GM20431 (cell line): Measurements from ENCODE around the gene LRMDA.

Experiments used
- in situ Hi-C: fragments of 300-500 bp; cut with MseI, MboI; formaldehyde crosslinking; loops from one replicate; pipeline ENCODE4 v1.15.0; 2020; ENCODE audit warnings: low sequenced_read_pairs; ENCODE audit not compliant: unreplicated experiment

LRMDA gene

DNA sequence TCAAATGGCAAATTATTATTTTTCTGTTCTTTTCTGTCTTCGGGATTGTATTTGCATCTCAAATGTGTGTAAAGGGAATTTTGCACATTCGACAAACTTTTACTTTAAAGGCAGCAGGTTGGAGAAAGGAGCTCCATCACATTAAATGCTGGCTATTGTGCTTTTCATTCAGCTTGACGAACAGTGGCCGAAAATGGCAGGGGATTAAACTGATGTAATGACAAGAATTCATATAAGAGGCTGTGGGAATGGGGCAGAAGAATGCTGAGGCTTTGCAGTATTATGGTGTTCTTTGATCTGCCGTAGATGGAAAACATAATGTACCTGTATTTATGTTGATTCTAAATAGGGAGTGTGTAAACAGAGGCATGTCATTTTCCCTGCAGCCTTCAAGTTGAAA lies 376.0 kb downstream of the LRMDA start:
- in situ Hi-C loops, result no loop called here

DNA sequence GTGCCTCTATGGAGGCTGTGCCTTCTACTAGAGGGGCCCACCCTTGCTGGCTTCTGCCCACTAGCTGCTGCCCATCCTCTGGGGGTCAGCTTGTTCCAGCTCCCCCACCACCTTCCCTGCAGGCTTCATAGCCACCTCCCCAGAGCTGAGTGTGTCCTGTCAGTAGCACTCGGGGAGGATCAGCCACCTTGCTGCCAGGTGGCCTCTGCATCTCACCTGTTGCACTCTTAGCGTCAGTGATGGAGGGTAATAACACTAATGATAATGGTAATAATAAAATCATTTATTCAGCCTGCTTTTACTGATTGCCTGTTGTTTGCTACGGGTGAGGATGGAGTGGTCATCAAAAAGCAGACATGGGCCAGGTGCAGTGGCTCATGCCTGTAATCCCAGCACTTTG lies 377.6 kb downstream of the LRMDA start:
- in situ Hi-C loops, result no loop called here

DNA sequence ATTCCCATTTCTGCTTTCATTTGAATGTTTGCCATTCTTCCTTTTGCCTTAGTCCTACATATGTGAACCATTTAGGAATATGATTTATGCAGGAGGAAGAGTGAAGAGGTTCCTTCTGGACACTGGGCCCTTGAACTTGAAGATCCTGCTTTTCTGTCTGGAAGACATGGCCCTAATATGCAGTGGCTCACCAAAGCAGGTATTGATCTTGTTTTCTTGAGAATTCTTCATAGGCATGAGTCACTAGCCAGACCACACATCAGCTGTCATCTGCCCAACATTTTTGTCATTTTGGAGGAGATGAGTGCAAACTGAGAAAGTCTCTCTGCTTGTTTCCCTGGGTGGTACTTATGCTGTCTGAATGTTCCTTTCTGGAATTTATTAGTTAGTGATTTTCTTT lies 382.6 kb downstream of the LRMDA start:
- in situ Hi-C loops, result no loop called here

DNA sequence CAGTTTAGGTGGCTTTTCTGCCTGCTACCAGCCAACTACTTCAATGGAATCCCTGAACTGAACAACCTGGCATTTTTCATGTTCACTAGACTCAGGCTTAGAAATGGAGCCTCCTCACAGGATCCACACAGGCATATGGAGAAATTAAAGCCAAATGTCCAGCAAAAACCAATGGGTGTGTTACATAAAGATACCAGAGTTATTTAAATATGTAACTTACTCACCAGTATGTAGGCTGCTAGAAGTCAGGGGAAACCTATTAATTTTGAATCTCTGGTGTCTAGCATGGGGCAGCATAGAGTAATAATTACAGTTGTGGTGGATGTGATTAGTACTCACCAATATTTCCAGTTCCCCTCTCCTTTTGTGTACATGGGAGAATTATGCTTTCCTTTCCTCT lies 383.6 kb downstream of the LRMDA start:
- in situ Hi-C loops, result no loop called here

DNA sequence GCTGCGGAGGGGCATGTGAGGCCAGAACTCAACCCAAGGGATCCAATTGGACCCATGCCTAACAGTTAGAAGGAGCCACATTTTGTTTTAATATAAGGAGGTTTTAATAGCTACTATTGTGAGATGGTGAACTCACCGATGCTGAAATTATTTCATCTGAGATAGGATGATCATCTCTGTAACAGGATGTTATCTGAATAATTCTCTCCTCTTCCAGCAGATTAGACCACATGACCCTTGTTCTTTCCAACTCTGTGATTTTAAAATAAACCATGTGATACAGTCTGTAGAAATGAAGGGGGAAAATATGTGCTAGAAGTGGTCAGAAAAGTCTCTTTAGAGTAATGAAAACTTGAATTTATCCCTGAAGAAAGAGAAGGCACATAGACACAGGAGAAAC lies 385.8 kb downstream of the LRMDA start:
- in situ Hi-C loops, result no loop called here

DNA sequence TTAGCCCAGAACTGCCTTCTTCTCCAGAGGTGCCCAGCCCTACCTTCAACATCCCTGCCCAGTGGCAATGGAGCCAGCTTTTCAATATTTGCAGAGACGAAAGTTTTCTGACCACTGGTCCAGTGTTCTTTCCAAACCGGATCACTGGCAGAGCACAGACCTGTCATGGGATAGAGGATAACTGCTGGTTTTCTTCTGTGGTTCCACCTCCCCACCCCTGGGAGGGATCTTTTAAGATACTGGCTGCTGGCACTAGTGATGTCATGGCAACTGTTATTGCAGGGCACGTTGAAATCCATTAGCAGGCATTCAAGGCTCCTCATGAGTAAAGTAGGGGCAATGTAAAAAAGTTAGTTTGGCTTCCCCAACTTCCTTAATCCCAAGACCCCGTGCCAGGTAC lies 387.1 kb downstream of the LRMDA start:
- in situ Hi-C loops, result no loop called here

DNA sequence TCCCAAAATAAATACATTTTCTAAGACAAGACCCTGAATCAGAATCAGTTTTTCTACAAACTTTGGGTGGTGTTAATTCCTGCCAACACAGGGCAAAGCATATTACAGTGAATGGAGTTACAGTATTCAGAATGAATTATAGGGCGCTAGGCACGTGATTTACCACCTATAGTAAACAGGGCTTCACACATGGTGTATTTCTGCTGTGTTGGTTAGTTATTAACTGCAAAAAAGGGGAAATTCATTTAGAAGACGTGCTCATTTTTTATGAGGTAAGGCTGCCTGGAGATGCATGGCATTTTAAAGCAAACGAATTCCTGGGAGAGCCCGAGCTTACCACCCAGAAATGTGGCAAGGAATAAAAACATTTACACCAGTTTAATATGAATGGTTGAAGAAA lies 393.8 kb downstream of the LRMDA start:
- in situ Hi-C loops, result no loop called here

DNA sequence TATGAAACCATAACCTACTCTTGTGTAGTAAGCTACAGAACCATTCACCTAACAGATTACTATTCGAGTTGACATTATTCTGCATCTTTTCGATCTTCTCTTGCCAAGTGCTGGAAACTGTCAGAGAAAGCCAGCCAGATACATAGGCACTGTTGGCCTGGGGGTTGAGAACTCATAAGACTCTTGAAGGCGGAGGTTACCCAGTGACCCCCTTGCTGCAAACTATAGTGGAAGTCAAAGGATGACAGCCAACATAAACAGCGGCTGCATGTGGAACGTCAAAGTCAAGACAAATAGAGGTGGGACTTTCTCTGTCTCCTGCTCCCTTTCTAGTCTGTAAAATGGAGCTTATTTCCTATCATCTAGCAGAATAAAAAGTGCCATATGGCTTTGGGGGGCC lies 394.2 kb downstream of the LRMDA start:
- in situ Hi-C loops, result no loop called here

DNA sequence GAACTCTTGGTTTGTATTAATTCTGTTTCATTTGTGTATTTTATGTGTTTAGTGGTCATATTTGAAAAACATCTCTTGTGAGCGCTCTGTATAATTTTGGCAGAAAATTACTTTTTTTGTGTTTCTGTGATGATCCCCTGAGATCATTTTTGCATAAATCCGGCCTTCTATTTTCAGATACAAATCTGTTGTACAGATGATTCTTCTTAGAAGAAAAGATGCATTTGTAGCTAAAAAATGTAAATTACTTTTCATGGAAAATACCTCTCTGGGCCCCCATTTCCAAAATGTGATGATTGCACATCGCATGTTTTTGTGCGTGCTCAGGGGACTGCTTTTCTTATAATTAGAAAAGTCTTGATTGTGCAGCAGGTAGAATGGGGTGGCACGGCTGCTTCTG lies 395.4 kb downstream of the LRMDA start:
- in situ Hi-C loops, result no loop called here

DNA sequence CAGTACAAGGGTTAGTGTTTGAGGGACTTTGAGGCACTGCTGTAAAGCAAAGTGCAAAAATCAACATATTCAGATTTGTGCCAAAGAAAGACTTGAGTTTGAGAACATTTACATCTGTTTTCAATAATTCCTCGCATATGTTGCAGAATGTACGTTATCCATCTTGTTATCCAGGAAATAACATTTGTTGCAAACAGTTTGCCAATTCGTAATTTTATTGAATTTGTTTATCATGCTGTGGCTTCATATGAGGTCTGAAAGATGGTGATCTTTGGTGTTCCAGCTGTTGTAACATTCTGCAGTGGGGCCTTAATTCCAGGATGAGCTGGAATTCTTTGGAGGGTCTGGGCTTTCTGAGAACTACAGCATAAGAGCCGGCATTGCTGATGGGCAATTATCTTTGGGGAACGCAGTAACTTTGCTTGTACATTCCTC lies 396.2 kb downstream of the LRMDA start:
- in situ Hi-C loops, result no loop called here

DNA sequence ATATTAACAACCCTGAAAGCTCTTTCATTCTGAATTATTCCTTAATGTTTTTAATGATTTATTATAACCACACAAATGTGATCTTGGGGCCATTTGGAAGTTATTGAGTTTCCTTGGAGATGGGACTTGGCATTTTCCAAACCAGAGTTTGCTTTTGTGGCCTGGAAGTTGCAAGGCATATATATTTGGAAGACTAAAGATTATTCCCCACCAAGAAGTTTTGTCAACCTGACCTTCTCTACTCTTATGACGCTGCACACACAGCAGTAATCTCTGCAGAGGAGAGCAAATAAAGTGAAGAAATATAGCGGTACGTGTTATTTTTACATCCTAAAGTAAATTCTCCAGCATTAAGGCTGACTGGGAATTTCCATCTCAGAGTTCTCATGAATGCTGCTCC lies 397.0 kb downstream of the LRMDA start:
- in situ Hi-C loops, result no loop called here

DNA sequence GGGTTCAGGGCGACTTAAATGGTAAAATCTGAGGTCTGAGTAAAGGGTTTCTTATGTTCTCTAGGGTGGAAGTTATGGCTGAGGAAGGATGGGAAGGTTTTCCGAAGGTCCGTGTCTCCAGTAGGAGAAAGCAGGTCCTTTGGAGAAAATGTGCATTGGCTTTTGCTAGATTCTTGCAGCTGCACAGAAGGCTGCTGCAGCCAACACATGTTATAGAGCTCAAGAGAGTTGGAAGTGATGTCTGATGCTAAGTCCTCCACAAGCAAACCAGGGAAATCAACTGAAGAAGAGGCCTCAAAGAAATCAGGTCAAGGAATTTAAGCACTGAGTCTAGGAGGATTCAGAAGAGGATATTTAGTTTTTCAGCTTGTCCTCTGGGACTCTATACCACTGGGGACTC lies 404.6 kb downstream of the LRMDA start:
- in situ Hi-C loops, result no loop called here

DNA sequence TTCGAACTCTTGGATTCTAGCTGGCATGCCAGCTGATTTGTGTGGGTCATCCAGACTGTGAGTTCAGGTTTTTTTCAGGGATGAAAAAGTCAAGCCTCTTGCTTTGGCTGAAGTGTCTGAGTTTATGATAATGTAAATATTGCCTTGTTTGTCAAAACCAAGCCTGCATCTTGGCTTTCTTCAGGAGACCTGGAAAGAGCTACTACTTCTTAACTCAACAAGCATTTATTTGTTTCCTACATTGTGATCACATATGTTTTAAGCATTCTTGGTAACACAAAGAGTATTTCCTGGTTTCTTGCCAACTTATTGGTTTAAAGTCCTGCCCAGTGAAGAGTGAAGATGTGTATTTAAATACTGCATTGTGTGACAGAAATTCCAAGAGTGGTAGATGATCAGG lies 407.1 kb downstream of the LRMDA start:
- in situ Hi-C loops, result no loop called here

DNA sequence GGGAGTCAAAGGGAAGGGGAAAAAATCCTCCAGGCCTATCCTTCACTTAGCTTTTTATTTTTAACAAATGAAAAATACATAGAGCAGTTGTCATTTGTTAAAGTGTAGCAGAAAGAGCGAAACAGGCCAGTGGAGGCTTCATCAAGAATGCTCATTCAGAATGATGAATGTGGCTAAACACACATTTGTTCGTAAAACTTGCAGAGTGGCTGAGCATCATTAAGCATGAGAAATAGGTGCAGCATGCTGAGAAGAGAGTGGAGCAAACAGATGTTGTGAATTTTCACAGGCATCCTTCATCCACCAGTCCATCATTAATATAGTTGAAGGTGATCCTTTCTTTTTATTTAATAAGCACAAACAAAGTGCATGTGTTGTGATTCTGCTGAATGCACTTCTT lies 407.6 kb downstream of the LRMDA start:
- in situ Hi-C loops, result no loop called here

DNA sequence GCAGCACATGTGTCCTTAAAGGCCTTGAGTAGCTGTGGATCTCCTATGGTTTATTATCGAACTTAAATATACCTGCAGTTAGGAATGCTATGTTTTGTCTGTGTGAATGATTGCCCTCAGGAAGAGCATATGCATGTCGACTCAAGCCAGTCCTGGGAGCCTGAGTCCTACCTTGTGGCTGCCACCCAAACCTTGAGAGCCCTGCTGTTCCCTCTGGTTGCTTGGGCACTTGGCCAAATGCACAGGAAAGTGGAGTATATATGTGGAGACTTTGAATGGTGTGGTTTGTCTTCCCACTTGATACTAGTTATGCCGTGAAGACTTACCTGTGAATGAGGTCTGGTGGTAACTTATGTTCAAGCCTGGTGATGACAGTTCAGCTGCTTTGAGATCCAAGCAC lies 409.8 kb downstream of the LRMDA start:
- in situ Hi-C loops, result no loop called here

DNA sequence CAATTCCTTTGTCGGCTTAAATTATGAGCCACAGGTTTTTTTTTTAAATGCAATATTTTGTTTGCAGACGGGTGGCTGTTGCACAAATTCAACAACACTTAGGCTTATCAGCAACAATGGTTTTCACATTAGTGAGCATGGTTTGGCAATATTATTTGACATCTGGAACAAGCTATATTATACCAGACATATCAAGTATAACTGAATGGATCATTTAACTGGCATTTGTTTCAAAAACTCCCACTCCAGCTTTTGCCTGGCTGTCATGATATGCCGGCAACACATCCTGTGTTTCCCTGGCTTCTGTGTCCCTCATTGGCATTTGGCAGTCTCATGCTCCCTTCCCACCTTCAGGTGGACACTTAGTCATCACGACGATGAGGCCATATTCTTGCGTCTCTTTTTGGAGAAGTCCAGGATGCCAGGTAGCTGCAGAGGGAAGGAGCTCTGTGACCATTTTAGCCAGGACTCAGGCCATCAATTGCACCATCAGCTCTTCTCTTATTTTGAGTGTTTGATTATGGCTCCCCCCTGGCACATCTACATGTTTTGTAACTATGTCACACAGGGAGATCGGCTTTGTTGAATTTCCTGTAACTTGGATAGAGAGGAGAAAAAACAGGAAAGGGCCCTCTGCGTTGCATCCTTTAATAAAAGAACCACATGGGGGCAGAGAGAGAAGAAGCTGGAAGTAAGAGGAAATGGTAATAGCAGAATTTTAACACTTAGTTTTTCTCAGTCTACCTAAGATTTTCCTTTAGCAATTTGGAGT lies 413.9 kb downstream of the LRMDA start:
- in situ Hi-C loops, result no loop called here

DNA sequence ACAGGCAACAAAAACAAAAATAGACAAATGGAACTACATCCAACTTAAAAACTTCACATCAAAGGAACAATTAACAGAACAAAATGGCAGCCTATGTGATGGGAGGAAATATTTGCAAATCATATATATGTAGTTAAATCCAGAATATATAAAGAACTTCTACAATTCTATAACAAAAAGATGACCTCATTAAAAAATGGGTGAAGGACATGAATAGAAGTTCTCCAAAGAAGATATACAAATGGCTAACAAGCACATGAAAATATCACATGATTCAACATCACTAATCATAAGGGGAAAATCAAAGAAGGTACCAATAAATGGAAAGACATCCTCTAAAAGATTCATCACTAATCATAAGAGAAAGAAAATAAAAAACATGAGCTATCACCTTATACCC lies 416.1 kb downstream of the LRMDA start:
- in situ Hi-C loops, result no loop called here

DNA sequence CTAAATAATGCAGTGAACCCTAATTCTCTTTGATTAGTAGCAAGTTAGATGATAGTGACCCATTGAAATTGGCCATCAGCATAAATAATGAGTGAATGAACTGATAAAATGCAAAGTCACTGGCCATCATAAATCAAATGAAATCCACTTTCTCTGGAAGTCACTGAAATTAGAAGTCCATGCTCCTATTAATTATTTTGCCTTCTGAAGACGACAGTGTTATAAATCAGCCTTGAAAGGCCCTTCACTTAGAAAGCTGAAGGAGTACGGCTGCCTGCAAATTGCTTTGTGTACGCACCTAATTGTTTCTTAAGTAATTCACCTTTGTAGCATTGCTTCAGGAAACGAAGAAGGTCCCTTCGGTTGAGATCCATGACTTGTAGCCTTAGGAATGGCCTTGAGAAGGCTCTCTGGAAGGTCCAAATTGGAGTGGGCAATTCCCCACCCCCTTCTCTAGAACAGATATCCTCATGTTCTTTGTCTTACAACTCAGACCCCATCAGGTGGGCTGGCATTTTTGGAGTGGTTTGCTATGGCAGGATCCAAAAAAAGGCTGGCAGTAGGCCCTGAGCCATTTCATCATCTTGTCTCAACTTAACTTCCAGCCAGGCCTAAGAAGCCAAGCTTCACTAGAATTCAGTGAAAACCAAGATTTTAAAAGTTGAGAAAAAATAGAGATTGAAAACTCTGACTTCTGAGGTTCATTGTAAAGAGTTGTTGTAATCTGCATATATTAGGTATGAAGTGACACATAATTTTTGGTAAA lies 420.3 kb downstream of the LRMDA start:
- in situ Hi-C loops, result no loop called here

DNA sequence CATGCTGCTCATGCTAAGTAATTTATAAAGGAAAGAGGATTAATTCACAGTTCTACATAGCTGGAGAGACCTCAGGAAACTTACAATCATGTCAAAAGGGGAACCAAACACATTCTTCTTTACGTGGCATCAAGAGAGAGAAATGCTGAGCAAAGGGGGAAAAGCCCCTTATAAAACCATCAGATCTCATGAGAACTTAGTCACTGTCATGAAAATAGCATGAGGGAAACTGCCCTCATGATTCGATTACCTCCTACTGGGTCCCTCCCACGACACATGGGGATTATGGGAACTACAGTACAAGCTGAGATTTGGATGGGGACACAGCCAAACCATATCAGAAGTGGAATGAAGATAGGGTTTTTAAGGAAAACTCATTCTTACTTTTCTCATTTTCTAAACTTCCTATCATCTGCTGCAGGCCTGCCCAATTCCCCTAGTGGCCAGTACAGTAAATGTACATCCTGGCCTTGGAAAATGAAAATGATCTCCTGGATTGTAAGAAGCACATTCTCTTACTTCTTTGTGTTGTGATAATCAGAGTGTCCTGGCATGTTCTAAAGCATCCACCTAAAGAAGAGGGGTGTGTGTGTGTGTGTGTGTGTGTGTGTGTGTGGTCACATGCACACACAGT lies 421.5 kb downstream of the LRMDA start:
- in situ Hi-C loops, result no loop called here

DNA sequence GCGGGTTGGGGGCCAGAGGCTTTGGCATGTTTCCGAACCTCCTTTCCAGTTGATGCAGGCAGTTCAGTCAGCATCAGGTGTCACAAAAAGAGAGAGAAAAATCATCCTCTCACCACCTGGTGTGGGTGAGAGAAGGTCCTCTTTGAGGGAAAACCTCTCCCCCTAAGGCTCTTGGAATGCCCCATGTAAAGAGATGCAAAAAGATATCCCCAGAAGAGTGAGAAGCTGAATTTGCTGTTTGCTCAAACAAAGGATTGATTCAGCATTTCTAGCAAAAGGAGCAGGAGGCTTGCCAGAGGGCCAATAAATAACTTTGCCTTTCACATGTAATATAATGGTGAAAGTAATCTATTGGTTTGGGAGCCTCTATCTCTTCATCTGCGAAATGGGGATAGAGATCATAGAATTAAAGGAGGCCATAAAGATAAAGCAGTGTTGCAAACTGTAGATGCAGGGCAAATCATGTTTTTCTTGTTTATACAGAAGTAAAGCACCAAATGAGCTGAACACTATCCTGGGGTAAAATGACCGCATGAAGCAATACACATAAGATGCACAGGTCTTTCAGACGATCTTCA lies 425.9 kb downstream of the LRMDA start:
- in situ Hi-C loops, result no loop called here

DNA sequence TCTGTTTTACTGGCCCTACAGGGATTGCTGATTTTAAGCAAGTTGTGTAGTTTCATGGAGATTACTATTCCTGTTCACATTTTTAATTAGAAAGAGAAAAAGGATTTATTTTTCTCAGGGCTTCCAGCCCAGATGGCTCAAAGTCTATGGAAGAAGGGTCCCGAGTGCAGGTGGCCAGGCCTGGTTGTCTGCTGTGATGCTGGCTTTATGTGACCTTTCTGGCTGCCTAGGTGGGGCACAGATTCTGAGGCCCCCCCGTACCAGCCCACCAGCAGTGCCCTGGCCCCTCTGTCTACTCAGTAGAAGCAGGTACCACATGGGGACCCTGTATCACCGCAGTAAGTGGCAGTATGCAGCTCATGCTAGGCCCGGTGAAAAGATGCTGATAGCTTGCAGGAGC lies 426.5 kb downstream of the LRMDA start:
- in situ Hi-C loops, result no loop called here
